Colonic mucosa (tissue), 4 donors: ENCODE results near the gene TCF4. TPM values are rescaled to one million over a fixed set of nuclear protein-coding genes. Genes with fewer than 3 reads are reported as not detected.

Source experiments
- DNase-seq: peaks from one replicate; pipeline ENCODE4 v3.0.0-alpha.2; 2020
- H3K27ac ChIP-seq: fragments of 200-600 bp; one replicate; pipeline ENCODE4 v1.8.0; 2021
- H3K27me3 ChIP-seq: fragments of 200-600 bp; one replicate; pipeline ENCODE4 v1.8.0; 2021
- H3K36me3 ChIP-seq: fragments of 200-600 bp; one replicate; pipeline ENCODE4 v1.8.0; 2021
- H3K4me1 ChIP-seq: fragments of 200-600 bp; one replicate; pipeline ENCODE4 v1.8.0; 2021; ENCODE audit warnings: mild to moderate bottlenecking
- H3K4me3 ChIP-seq: fragments of 200-600 bp; one replicate; pipeline ENCODE4 v1.8.0; 2021
- H3K9ac ChIP-seq, 2 donors: one replicate each; pipeline ENCODE4 v1.7.0; 2013; ENCODE audit warnings: control low read depth in 2 of 2, low read depth in 2 of 2, low read length in 2 of 2
- H3K9me3 ChIP-seq: fragments of 200-600 bp; one replicate; pipeline ENCODE4 v1.8.0; 2021
- intact Hi-C: fragments of 100-400 bp; cut with DNase I; formaldehyde crosslinking; loops from one replicate; pipeline ENCODE4 v1.14.1; 2022
- total RNA-seq, 2 donors: library from RNA; stranded (reverse); fragmentation: NEBNext Ultra II Directional in 1 of 2; extraction: Animal tissue kit (Norgen Biotek cat#: 25700) in 1 of 2; gene quantifications; one replicate each; pipeline ENCODE4 v1.2.1, GENCODE V29; 2021
- TF ChIP-seq, protein P1 (sequence below): fragments of 200-600 bp; IDR thresholded peaks from one replicate; pipeline ENCODE4 v1.8.0; 2022; ENCODE audit warnings: antibody characterized with exemption, mild to moderate bottlenecking
- donor health status: healthy.
- donor health status: DM: no; HTN: no; CAD: no.
- donor health status: DM: no; HTN: no; CAD: no.

TCF4 gene
- total RNA-seq, 2 donors from 2014 or later, result 9.8 to 29.0 TPM

DNA sequence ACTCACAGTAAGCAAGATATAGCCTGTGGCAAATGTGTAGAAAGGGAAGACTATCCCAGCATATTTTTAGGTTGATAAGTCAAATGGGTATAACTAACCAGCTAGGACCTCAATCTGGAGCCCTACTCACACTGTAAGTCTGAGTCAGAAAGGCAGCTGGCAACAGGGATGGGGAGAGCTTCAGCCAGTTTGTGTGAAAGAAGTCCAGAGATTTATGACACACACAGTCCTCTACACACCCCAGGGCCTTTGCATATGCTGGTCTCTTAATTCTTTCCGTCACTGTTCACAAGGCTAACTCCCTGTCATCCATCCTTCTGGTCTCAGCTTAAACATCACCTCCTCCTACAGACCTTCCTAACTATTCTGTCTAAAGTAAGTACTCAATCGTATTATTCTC is 5.9 kb upstream of the TCF4 start:
- TF ChIP-seq, protein P1, sequence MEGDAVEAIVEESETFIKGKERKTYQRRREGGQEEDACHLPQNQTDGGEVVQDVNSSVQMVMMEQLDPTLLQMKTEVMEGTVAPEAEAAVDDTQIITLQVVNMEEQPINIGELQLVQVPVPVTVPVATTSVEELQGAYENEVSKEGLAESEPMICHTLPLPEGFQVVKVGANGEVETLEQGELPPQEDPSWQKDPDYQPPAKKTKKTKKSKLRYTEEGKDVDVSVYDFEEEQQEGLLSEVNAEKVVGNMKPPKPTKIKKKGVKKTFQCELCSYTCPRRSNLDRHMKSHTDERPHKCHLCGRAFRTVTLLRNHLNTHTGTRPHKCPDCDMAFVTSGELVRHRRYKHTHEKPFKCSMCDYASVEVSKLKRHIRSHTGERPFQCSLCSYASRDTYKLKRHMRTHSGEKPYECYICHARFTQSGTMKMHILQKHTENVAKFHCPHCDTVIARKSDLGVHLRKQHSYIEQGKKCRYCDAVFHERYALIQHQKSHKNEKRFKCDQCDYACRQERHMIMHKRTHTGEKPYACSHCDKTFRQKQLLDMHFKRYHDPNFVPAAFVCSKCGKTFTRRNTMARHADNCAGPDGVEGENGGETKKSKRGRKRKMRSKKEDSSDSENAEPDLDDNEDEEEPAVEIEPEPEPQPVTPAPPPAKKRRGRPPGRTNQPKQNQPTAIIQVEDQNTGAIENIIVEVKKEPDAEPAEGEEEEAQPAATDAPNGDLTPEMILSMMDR, result no peak
- Histone ChIP-seq H3K27me3 (no peaks in the 10 kb centered on the region), H3K36me3 (no peaks in the 10 kb centered on the region), H3K9ac (no peak overlapping the region), H3K4me1 (no peaks in the 10 kb centered on the region), H3K27ac (no peak overlapping the region), H3K4me3 (no peak overlapping the region), H3K9me3 (no peaks in the 10 kb centered on the region)
- intact Hi-C loops, result no loop called here
- no peak for DNase-seq

DNA sequence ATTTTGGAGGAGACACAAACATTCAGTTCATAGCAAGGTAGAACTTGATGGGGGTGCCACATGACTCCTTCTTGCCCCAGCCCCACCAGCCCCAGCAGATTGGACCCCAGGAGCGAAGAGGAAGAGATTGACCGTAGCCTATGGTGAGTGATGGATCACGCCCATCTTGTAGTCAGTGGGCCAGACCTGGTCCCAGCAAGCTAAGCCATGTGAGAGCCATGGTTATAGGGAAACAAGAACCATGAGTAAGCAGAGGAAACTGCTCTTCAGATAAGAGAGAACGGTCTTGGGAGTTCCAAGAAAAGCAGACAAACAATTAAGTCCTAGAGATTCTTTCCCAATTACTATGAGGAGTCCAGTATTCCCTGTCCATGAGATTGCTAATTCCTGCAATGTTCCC is 4.6 kb upstream of the TCF4 start:
- H3K9me3 ChIP-seq, result no peaks in the 10 kb centered on the region
- no peak overlapping the region for H3K27ac ChIP-seq
- no peak for DNase-seq
- H3K27me3 ChIP-seq, result peaks cover 5% of the 10 kb centered on the region
- no peaks in the 10 kb centered on the region for H3K4me1 ChIP-seq
- TF ChIP-seq, protein P1, result no peak
- H3K9ac ChIP-seq, result no peak overlapping the region
- no peaks in the 10 kb centered on the region for H3K36me3 ChIP-seq
- no peak overlapping the region for H3K4me3 ChIP-seq
- intact Hi-C loops, result no loop called here

DNA sequence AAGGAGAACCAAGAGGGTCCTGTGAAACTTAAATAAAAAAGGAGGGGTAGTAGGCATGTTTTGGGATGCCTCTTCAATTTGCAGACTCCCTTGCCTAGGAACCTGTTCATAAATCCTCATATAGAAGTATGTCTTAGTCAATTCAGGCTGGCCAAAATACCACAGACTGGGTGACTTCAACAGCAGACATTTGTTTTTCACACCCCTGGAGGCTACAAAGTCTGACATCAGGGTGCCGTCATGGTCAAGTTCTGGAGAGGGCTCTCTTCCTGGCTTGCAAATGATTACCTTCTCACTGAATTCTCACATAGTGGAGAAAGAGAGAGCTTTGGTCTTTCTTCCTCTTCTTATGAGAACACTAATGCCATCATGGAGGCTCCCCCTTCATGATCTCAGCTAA is 4.1 kb upstream of the TCF4 start:
- Histone ChIP-seq H3K4me1 (no peaks in the 10 kb centered on the region), H3K36me3 (no peaks in the 10 kb centered on the region), H3K4me3 (no peak overlapping the region), H3K9me3 (no peaks in the 10 kb centered on the region), H3K27ac (no peak overlapping the region), H3K27me3 (peaks cover 5% of the 10 kb centered on the region), H3K9ac (no peak overlapping the region)
- TF ChIP-seq, protein P1, result no peak
- no peak for DNase-seq
- intact Hi-C loops, result no loop called here

DNA sequence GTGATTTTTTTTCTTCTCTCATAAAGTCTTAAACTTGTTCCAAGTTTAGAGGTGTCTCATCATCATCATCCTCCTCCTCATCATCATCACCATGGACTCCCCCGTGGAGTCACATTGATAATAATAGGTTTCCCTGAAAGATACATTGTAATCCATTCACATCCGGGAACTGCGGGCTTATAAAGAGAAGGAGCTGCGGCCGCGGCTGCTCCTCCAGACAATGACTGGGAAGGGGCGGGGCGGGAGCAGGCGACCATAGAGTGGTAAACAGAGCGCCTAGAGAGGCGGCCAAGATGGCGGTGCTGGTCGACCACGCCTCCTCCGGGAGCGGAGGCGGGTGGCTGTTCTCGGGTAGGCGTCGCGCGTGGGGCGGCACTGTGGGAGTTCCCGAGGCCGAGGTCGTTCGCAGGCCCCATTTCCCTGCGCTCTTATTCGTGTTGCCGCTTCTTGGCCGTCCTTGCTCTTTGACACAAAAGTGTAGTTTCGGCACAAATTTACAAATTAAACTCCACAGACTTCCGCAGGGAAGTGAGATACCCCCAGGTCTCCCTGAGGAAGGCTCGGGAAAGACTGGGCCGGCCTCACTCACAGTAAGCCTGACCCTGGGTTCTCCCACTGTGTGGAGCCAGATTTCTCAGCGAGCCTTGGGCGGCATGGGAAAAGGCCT is 1.8 kb upstream of the TCF4 start:
- intact Hi-C loops, result loop anchor here (10.0 kb wide), 1 partner anchor 185 kb away; no protein-coding TSS in a partner anchor
- peak overlapping the region in 1 of 2 donors; percentile 13 for H3K9ac ChIP-seq
- peak overlapping the region; percentile 31 for H3K4me3 ChIP-seq
- no peaks in the 10 kb centered on the region for H3K4me1 ChIP-seq
- TF ChIP-seq, protein P1, result no peak
- no peaks in the 10 kb centered on the region for H3K36me3 ChIP-seq
- H3K27me3 ChIP-seq, result peaks cover 5% of the 10 kb centered on the region
- H3K27ac ChIP-seq, result peak overlapping the region; percentile 44
- no peaks in the 10 kb centered on the region for H3K9me3 ChIP-seq
- DNase-seq, result peak; percentile 92

DNA sequence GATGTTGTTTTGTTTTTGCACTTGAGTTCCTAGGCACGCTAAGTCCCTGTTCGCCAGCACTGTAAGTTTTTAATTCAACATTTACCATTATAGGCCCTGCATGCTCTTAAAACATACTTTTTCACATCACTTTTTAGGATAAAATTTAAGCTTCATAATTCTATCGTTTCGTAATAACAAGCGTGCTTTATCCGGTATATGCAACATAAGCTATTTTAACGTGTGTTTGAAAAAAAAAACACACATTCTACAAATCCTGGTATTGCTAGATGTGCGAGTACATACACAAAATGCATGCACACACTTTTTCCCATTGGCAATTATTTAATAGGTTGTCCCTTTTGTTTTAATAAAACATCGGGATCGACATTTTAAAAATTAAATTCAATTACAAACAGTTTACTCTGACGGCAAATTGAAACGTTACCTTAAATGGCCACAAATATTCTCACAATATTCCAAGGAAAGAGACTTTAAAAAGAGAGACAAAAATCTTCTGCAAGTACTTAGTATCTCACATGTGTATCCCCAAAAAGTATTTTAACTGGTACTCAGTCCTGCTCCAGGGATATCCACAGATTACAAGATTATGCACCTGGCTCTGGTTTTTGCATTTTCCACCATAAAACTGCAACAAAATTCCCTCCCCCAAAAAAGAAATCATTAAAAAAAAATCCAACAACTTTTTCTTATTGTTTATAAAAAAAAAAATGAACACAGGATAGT is 1.0 kb upstream of the TCF4 start:
- no peaks in the 10 kb centered on the region for H3K4me1 ChIP-seq
- H3K27me3 ChIP-seq, result peaks cover 5% of the 10 kb centered on the region
- peak overlapping the region; percentile 44 for H3K27ac ChIP-seq
- H3K9ac ChIP-seq, result peak overlapping the region; percentile 22 to 24
- H3K4me3 ChIP-seq, result peak overlapping the region; percentile 31
- DNase-seq, result no peak
- TF ChIP-seq, protein P1, result no peak
- H3K36me3 ChIP-seq, result no peaks in the 10 kb centered on the region
- H3K9me3 ChIP-seq, result no peaks in the 10 kb centered on the region
- intact Hi-C loops, result loop anchor here (10.0 kb wide), 1 partner anchor 184 kb away; no protein-coding TSS in a partner anchor
